CD4-positive, alpha-beta T cell treated with Interleukin-1 beta for 1 hour (primary cell): Measurements from ENCODE around the gene PAPLN.

Experiments used
- DNase-seq, 2 donors: peaks; one replicate each; pipeline ENCODE4 v3.0.0-alpha.2; 2020 to 2022

Gene PAPLN

GRCh38 chr14:73232984-73233383 lies 4.3 kb upstream of the PAPLN start:
- DNase-seq, result no peak

- no peak for DNase-seq
Observed at GRCh38 chr14:73233564-73233963, 3.7 kb upstream of the PAPLN start.

DNA sequence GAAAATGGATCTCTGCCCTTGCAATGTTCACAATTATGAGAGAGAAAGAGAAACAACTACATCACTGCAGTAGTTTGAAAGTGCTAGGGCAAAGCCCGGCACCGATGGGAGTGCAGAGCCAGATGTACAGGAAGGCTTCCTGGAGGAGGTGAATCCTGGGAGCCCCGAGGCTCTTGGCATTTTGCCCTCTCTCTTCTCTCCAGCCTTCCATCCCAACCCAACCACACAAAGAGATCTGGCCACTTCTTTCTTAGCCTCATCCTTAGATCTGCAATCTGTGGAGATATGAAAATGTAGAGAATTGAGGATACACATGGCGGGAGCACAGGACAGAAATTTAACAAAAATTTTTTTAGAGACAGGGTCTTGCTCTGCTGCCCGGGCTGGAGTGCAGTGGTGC lies 3.3 kb upstream of the PAPLN start:
- no peak for DNase-seq

DNA sequence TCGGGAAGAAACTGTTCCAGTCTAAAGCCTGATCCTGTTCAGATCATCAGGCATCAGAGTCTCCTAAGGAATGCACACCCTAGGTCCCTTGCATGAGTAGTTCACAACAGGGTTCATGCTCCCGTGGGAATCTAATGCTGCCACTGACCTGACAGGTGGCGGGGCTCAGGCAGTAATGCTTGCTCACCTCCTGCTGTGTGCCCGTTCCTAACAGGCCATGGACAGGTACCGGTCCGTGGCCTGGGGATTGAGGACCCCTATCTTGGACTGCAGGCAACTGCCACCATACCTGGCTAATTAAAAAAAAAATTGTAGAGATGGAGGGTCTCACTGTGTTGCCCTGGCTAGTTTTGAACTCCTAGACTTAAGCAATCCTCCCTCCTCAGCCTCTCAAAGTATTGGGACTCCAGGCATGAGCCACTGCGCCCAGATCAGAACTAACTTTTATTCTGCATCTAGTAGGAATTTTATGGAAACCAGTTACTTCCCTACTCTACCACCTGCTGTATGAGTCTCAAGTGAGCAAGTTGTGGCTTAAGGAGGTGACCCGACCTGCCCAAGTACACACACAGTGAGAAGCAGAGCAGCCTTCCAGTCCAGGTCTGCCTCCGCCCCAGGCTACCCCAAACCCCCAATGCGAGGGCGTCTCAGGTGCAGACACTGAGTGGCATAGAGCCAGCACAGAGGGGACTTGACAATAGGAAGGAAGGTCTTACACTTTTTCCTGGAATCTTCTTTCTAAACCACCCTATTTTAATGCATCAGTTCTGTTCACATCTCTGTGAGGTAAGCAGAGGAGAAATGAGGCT lies 2.5 kb upstream of the PAPLN start:
- DNase-seq, result no peak

- DNase-seq, result no peak
Observed at GRCh38 chr14:73235531-73236155, 1.7 kb upstream of the PAPLN start.

- no peak for DNase-seq
Observed at GRCh38 chr14:73236157-73236556, 1.1 kb upstream of the PAPLN start.

- no peak for DNase-seq
Observed at GRCh38 chr14:73236752-73237218, 521 bp upstream of the PAPLN start.

DNA sequence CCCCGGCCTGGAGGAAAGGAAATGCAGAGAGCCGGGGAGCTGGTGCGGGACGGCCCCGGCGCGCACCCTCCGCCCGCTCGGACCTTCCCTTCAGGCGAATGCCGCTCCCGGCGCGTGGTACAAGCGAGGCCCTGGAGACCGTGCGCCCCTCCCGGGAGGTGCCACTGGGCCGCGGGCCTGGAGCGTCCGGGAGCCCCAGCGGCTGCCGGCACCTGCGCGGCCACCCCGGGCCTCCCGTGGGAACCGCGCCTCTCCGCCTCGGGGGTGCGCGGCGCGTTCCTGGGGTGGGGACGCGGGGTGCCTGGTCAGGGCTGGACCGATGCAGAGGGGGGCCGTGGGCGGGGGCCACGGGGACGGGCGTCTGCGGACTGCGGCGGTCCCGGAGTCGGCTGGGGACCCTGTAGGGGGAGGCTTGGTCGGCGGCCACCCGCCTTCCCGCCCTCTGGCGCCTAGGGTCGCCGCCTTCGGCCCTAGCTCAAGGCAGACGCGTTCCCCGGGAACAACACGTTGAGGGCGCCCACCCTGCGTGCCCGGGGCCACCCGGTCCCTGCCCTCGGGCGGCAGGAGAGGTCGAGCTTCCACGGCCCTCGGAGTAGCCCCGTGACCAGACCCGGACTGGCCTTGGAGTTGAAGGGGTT lies 599 bp downstream of the PAPLN start:
- DNase-seq, result no peak

DNA sequence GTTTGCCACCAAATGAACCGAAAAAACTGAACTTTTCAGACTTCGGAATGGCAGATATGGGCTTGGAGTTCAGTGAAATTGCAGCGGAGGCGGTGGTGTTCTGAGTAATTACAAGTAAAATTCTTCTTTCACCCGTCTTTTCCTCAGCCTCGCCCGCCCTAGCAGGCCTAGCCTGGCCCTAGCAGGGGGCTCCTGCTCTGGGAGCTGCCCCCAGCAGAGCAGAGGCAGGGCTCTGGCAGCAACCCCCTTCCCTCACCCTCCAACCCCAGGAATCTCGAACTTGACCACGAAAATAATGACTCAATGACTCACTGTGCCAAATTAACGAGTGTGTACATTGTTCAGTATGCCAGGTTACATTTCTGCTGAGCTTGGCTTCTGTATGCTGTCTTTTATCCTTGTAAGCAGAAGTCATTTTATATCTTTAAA lies 1.1 kb downstream of the PAPLN start:
- no peak for DNase-seq

DNA sequence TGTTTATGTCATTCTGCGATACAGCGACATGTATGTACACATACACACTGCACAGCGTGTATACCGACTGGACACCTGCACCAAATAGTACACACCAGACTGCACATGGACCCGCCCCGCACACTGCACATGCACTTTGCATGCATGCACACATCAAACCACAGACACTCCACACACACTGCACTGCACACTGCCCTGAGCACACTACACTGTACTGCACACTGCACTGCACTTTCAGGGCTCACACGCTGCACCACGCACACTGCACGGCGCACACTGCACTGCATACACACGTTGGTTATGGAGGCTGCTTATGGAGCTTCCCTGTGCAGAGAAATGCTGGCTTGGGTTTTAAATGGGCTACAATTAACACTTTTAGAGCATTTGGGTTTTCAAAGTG lies 1.6 kb downstream of the PAPLN start:
- DNase-seq, result no peak

GRCh38 chr14:73239393-73240241 lies 2.3 kb downstream of the PAPLN start:
- DNase-seq, result no peak

GRCh38 chr14:73240816-73241480 lies 3.6 kb downstream of the PAPLN start:
- DNase-seq, result peak in 1 of 2 donors; percentile 28

- no peak for DNase-seq
Observed at GRCh38 chr14:73241481-73242165, 4.3 kb downstream of the PAPLN start.

DNA sequence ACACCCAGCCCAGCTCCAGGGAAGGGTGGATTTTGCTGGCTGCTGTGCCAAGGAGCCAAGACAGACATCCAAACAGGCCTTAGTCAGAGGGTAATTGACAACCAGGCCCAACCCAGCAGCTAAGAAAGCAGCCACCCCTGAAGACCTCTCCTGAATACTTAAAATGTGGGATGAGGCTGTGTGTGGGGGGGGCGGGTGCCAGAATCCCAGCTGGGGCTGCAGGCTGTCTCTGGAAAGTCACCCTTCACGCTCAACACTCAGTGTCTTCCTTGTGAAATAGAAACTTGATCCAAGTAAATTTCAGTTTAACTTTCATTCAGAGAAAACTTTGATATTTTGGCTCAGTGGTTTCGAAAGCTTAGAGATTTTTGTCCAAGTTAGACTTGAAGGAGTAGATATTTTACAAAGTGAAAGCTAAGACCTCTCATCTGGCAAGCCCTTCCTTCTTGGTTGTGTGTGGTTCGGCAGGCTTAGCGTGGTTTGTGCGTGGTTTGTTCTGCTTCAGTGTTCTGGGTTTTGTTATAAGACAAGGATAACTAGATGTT lies 5.1 kb downstream of the PAPLN start:
- no peak for DNase-seq

- no peak for DNase-seq
Observed at GRCh38 chr14:73243341-73243740, 6.0 kb downstream of the PAPLN start.

- no peak for DNase-seq
Observed at GRCh38 chr14:73243748-73244147, 6.4 kb downstream of the PAPLN start.

DNA sequence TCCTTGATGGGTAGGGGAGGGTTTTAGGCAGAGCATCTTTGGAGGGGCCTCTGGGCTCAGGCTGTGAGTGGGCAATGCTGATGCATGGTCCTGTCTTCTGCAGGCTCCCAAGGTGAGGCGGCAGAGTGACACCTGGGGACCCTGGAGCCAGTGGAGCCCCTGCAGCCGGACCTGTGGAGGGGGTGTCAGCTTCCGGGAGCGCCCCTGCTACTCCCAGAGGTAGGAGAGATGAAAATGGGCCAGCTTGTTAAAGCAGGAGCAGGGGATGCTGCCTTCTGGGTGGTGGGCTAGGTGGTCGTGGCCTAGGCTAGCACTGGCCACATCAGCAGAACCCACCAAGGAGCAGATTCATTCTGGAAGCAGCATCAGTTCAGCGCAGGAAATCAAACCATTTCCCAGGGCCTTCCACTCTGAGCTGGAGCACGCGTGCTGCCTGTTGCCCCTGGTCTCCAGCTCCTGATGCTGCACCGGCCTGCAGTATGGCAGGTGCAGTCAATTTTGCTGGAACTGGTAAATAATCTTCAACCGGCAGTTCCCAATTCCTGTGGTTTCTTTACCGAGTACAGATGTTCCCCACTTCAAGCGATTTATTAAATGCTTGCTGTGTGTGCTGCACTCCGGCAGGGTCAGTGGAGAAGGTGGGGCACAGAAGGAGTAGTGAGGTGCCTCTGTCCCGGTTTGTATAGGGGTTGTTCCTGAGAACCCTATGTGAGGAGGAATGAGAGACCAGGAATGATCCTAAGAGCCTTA lies 7.4 kb downstream of the PAPLN start:
- DNase-seq, result no peak

DNA sequence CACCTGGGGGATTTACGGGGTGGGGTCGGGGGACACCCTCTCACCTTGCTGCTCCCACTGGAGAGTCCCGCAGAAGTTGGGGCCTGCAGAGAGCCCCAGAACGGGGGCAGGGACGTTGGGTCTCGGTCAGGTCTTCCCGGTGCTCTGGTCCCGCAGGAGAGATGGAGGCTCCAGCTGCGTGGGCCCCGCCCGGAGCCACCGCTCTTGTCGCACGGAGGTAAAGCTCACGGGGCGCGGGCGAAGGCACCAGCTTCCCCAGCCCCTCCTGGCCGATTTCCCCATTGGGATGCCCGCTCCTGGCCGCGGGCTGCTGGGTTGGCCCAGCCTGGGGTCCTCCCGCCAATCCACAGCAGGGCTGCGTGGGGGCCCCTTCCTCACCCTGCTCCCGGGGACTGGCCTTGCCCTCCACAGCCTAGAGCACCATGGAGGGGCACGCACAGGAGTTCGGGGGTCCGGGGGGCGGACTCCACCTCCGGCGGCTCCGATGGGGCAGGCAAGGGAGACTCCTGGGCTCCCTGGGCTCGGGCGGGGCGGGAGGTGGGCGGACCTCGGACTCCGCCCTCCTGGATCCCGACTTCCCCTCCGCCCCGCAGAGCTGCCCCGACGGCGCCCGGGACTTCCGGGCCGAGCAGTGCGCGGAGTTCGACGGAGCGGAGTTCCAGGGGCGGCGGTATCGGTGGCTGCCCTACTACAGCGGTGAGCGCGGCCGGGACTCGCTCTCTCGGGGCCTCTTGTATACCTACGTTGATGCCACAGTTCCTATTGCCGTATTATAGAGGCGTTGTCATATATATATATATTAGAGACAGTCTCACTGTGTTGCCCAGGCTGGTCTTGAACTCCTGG lies 8.4 kb downstream of the PAPLN start:
- peak; percentile 44 to 65 for DNase-seq

DNA sequence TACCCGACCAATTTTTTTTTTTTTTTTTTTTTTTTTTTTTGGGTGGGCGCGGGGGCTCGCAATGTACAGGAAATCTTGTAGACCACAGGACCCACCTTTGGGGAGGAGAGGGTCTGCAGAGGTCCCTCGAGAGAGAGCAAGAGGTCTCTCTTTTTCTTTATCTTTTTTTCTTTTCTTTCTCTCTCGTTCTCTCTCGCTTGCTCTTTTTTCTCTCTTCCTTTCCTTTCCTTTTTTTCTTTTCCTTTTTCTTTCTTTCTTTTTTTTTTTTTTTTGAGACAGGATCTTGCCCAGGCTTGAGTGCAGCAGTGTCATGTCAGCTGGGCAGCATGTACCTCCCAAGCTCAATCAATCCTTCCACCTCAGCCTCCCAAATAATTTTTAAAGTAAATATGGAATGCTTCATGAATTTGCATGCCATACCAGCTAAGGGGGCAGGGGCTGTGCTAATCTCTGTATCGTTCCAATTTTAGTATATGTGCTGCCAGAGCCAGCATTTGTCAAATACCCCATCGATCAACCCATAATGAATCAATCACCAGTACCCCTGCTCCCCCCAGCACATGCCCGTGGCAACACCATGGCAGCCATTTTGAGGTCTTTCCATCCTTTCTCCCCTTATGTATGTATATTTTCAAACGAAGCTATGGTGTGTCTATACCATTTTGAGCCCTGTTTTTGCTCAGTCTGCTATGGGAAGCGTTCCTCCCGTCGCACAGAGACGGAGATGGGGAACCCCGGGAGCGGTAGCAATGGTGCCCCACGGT lies 9.3 kb downstream of the PAPLN start:
- DNase-seq, result no peak
